ENCODE measurements around the gene PSMD8. TPM values are rescaled to one million over a fixed set of nuclear protein-coding genes. Genes with fewer than 3 reads are reported as not detected.
A peak's percentile ranks its signal among the peaks of the same experiment; 100 is the strongest.

The PSMD8 gene
- total and polyA plus RNA-seq, 4 experiments from 2014 or later, result 89.6 to 197 (median 134) TPM

GRCh38 chr19:38395381-38396114 lies 21.2 kb downstream of the PSMD8 start:
- POLR2A ChIA-PET (ENCODE audit: partially characterized antibody), result interaction anchor here (1.0 to 3.2 kb wide), 16 partner anchors 8 to 939 kb away, joined by 3 to 39 read pairs (median 5); partner anchors contain the start of genes ACTN4, EIF3K, FAM98C and GGN
- intact Hi-C loops (cut with micrococcal nuclease), result no loop called here
- no peaks in the 10 kb centered on the region for H3K36me3 Mint-ChIP-seq

DNA sequence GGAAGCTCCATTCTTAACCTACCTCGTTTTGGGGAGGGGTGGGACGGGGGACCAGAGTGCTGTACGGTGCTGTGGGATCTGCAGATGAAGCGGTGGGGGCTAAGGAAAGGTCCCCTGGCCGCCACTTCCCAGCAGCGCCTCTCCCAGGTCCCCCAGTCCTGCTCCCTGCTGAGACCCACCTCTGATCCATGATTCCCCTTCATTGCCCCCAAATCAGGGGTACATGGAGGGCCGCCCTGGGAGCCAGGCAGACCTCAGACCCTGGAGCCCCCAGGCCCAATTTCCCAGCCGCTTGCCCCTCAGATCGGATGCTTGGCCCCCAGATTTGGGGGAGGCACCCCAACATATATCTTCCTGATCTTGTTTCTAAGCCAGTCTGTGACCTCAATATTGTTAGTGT lies 24.7 kb downstream of the PSMD8 start:
- no peaks in the 10 kb centered on the region for H3K9me3 Mint-ChIP-seq
- intact Hi-C loops (cut with micrococcal nuclease), result no loop called here
- ChIA-PET POLR2A (ENCODE audit: partially characterized antibody) (no interaction called here), CTCF (ENCODE audit: partially characterized antibody) (no interaction called here)
- Histone ChIP-seq H3K36me3 (ENCODE audit: insufficient read depth, low read length) (no peaks in the 10 kb centered on the region), H3K9me3 (ENCODE audit: control insufficient read depth in 1 of 2, low read length in 2 of 2) (no peaks in the 10 kb centered on the region), H3K27me3 (ENCODE audit: insufficient read depth, low read length) (no peaks in the 10 kb centered on the region), H3K27ac (ENCODE audit: low read depth, low read length) (no peak overlapping the region), H3K4me3 (ENCODE audit: low read length in 2 of 2) (no peak overlapping the region), H3K4me1 (ENCODE audit: insufficient read depth, low read length) (peaks cover 27% of the 10 kb centered on the region)
- H3K4me1 Mint-ChIP-seq, result peaks cover 12 to 37% (median 22%) of the 10 kb centered on the region in 4 donors
- no peak for DNase-seq
- H3K27me3 Mint-ChIP-seq, result no peaks in the 10 kb centered on the region
- peaks cover 0 to 4% of the 10 kb centered on the region in 2 donors for H3K36me3 Mint-ChIP-seq
- H3K4me3 Mint-ChIP-seq, result no peak overlapping the region
- H3K27ac Mint-ChIP-seq, result no peak overlapping the region

More at GRCh38 chr19:38395381-38396114, 21.2 kb downstream of the PSMD8 start:
- H3K9me3 Mint-ChIP-seq, result no peaks in the 10 kb centered on the region
- no peaks in the 10 kb centered on the region for H3K36me3 ChIP-seq (ENCODE audit: insufficient read depth, low read length)
- H3K4me3 ChIP-seq (ENCODE audit: low read length in 2 of 2), result peak overlapping the region; percentile 29 to 51
- H3K4me1 ChIP-seq (ENCODE audit: insufficient read depth, low read length), result peaks cover 24% of the 10 kb centered on the region
- peak overlapping the region; percentile 3 for H3K27ac ChIP-seq (ENCODE audit: low read depth, low read length)
- H3K9me3 ChIP-seq (ENCODE audit: control insufficient read depth in 1 of 2, low read length in 2 of 2), result no peaks in the 10 kb centered on the region
- no peaks in the 10 kb centered on the region for H3K27me3 ChIP-seq (ENCODE audit: insufficient read depth, low read length)
- peaks cover 7 to 36% (median 21%) of the 10 kb centered on the region in 4 donors for H3K4me1 Mint-ChIP-seq
- peak overlapping the region; percentile 70 to 85 (median 80) for H3K4me3 Mint-ChIP-seq
- DNase-seq, result peak in 4 of 5 donors; percentile 48 to 63 (median 58)
- CTCF ChIA-PET (ENCODE audit: partially characterized antibody), result interaction anchor here (1.9 to 2.2 kb wide), 2 partner anchors 8 to 21 kb away, joined by 4 to 14 read pairs; partner anchors contain the start of genes FAM98C and PSMD8
- H3K27me3 Mint-ChIP-seq, result no peaks in the 10 kb centered on the region
- peak overlapping the region; percentile 32 to 89 (median 81) for H3K27ac Mint-ChIP-seq

- peaks cover 0 to 4% of the 10 kb centered on the region in 2 donors for H3K36me3 Mint-ChIP-seq
- Histone ChIP-seq H3K36me3 (ENCODE audit: insufficient read depth, low read length) (no peaks in the 10 kb centered on the region), H3K4me3 (ENCODE audit: low read length in 2 of 2) (no peak overlapping the region), H3K4me1 (ENCODE audit: insufficient read depth, low read length) (peaks cover 27% of the 10 kb centered on the region), H3K27me3 (ENCODE audit: insufficient read depth, low read length) (no peaks in the 10 kb centered on the region), H3K27ac (ENCODE audit: low read depth, low read length) (no peak overlapping the region), H3K9me3 (ENCODE audit: control insufficient read depth in 1 of 2, low read length in 2 of 2) (no peaks in the 10 kb centered on the region)
- no peaks in the 10 kb centered on the region for H3K27me3 Mint-ChIP-seq
- DNase-seq, result no peak
- H3K4me1 Mint-ChIP-seq, result peaks cover 13 to 36% (median 22%) of the 10 kb centered on the region in 4 donors
- CTCF ChIA-PET (ENCODE audit: partially characterized antibody), result interaction anchor here (1.5 kb wide), 1 partner anchor 531 kb away, joined by 8 read pairs; the partner anchor contains the start of genes MRPS12 and SARS2
- no peak overlapping the region for H3K4me3 Mint-ChIP-seq
- POLR2A ChIA-PET (ENCODE audit: partially characterized antibody), result interaction anchor here (0.6 to 1.3 kb wide), 2 partner anchors 12 to 370 kb away, joined by 3 to 5 read pairs; partner anchors contain the start of gene GGN
- H3K27ac Mint-ChIP-seq, result peak overlapping the region in 1 of 7 donors; percentile 58
- no peaks in the 10 kb centered on the region for H3K9me3 Mint-ChIP-seq
- intact Hi-C loops (cut with micrococcal nuclease), result no loop called here
Measured at GRCh38 chr19:38399537-38399936, 25.2 kb downstream of the PSMD8 start.

- H3K36me3 Mint-ChIP-seq, result peaks cover 0 to 7% of the 10 kb centered on the region in 2 donors
- Histone ChIP-seq H3K27ac (ENCODE audit: low read depth, low read length) (no peak overlapping the region), H3K4me3 (ENCODE audit: low read length in 2 of 2) (no peak overlapping the region), H3K27me3 (ENCODE audit: insufficient read depth, low read length) (no peaks in the 10 kb centered on the region), H3K36me3 (ENCODE audit: insufficient read depth, low read length) (no peaks in the 10 kb centered on the region), H3K9me3 (ENCODE audit: control insufficient read depth in 1 of 2, low read length in 2 of 2) (no peaks in the 10 kb centered on the region), H3K4me1 (ENCODE audit: insufficient read depth, low read length) (peaks cover 26% of the 10 kb centered on the region)
- CTCF ChIA-PET (ENCODE audit: partially characterized antibody), result interaction anchor here (1.5 kb wide), 1 partner anchor 530 kb away, joined by 8 read pairs; the partner anchor contains the start of genes MRPS12 and SARS2
- intact Hi-C loops (cut with micrococcal nuclease), result loop anchor here (5.0 kb wide), 1 partner anchor 332 kb away; no protein-coding TSS in a partner anchor
- H3K27me3 Mint-ChIP-seq, result no peaks in the 10 kb centered on the region
- H3K27ac Mint-ChIP-seq, result peak overlapping the region in 4 of 7 donors; percentile 13 to 73 (median 58)
- H3K4me1 Mint-ChIP-seq, result peaks cover 8 to 30% (median 21%) of the 10 kb centered on the region in 4 donors
- H3K9me3 Mint-ChIP-seq, result no peaks in the 10 kb centered on the region
- no peak for DNase-seq
- peak overlapping the region in 1 of 8 donors; percentile 1 for H3K4me3 Mint-ChIP-seq
- POLR2A ChIA-PET (ENCODE audit: partially characterized antibody), result interaction anchor here (0.6 to 1.3 kb wide), 2 partner anchors 13 to 369 kb away, joined by 3 to 5 read pairs; partner anchors contain the start of gene GGN
Measured at GRCh38 chr19:38400361-38400760, 26.0 kb downstream of the PSMD8 start.

DNA sequence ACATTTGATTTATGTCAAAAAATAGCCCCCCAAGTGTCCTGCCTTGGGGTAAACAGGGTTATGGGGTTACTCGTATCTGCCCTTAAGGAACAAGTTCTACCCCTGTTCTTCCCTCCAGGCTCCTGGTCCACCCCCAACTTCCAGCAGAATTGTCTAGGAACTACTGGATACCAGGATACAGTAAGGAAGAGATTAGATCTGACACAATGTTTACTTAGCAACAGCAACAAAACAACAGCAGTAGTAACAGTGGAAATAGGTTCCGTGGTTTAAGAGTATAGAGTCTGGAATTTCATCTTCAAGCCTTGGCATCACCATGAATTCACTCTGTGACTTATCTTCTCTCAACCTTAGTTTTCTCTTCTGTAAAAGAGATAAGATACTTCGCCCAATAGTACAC lies 26.8 kb downstream of the PSMD8 start:
- no peaks in the 10 kb centered on the region for H3K36me3 ChIP-seq (ENCODE audit: insufficient read depth, low read length)
- no peaks in the 10 kb centered on the region for H3K27me3 ChIP-seq (ENCODE audit: insufficient read depth, low read length)
- ChIA-PET POLR2A (ENCODE audit: partially characterized antibody) (interaction anchor here (1.3 to 4.5 kb wide), 3 partner anchors 13 to 529 kb away, joined by 5 to 77 read pairs (median 28); partner anchors contain the start of genes GGN, MRPS12, PSMD8 and SARS2), CTCF (ENCODE audit: partially characterized antibody) (interaction anchor here (1.5 kb wide), 1 partner anchor 529 kb away, joined by 8 read pairs; the partner anchor contains the start of genes MRPS12 and SARS2)
- peaks cover 0 to 10% of the 10 kb centered on the region in 2 donors for H3K36me3 Mint-ChIP-seq
- H3K4me3 ChIP-seq (ENCODE audit: low read length in 2 of 2), result no peak overlapping the region
- H3K27ac Mint-ChIP-seq, result peak overlapping the region in 3 of 7 donors; percentile 11 to 88 (median 35)
- intact Hi-C loops (cut with micrococcal nuclease), result loop anchor here (5.0 kb wide), 1 partner anchor 331 kb away; no protein-coding TSS in a partner anchor
- no peaks in the 10 kb centered on the region for H3K9me3 Mint-ChIP-seq
- H3K27ac ChIP-seq (ENCODE audit: low read depth, low read length), result no peak overlapping the region
- H3K27me3 Mint-ChIP-seq, result no peaks in the 10 kb centered on the region
- peak overlapping the region in 1 of 8 donors; percentile 22 for H3K4me3 Mint-ChIP-seq
- H3K4me1 ChIP-seq (ENCODE audit: insufficient read depth, low read length), result peaks cover 23% of the 10 kb centered on the region
- DNase-seq, result no peak
- peaks cover 8 to 30% (median 21%) of the 10 kb centered on the region in 4 donors for H3K4me1 Mint-ChIP-seq
- no peaks in the 10 kb centered on the region for H3K9me3 ChIP-seq (ENCODE audit: control insufficient read depth in 1 of 2, low read length in 2 of 2)

- no peak for DNase-seq
- Histone ChIP-seq H3K9me3 (ENCODE audit: control insufficient read depth in 1 of 2, low read length in 2 of 2) (no peaks in the 10 kb centered on the region), H3K27ac (ENCODE audit: low read depth, low read length) (peak overlapping the region; percentile 61), H3K4me3 (ENCODE audit: low read length in 2 of 2) (peak overlapping the region in 1 of 2 donors; percentile 71), H3K36me3 (ENCODE audit: insufficient read depth, low read length) (peaks cover 4% of the 10 kb centered on the region), H3K27me3 (ENCODE audit: insufficient read depth, low read length) (no peaks in the 10 kb centered on the region), H3K4me1 (ENCODE audit: insufficient read depth, low read length) (peaks cover 15% of the 10 kb centered on the region)
- peak overlapping the region; percentile 88 to 97 (median 96) for H3K27ac Mint-ChIP-seq
- peak overlapping the region; percentile 89 to 95 (median 90) for H3K4me3 Mint-ChIP-seq
- peaks cover 2 to 17% (median 13%) of the 10 kb centered on the region in 4 donors for H3K4me1 Mint-ChIP-seq
- no peaks in the 10 kb centered on the region for H3K27me3 Mint-ChIP-seq
- no peaks in the 10 kb centered on the region for H3K9me3 Mint-ChIP-seq
- peaks cover 5 to 14% of the 10 kb centered on the region in 2 donors for H3K36me3 Mint-ChIP-seq
- ChIA-PET POLR2A (ENCODE audit: partially characterized antibody) (interaction anchor here (0.6 to 4.5 kb wide), 39 partner anchors 8 to 987 kb away, joined by 3 to 77 read pairs (median 5); partner anchors contain the start of genes ACTN4, CATSPERG, ECH1 and EIF3K), CTCF (ENCODE audit: partially characterized antibody) (interaction anchor here (0.6 to 4.1 kb wide), 58 partner anchors 8 to 677 kb away, joined by 3 to 47 read pairs (median 5); partner anchors contain the start of genes ACTN4, ECH1, EIF3K and GGN)
- intact Hi-C loops (cut with micrococcal nuclease), result loop anchor here (1.0 to 5.0 kb wide), 5 partner anchors 28 to 468 kb away; partner anchors contain the start of genes EIF3K and PSMD8
Measured at GRCh38 chr19:38402623-38402966, 28.2 kb downstream of the PSMD8 start.
